Measurements from ENCODE around the gene FAM81A. TPM values are rescaled to one million over a fixed set of nuclear protein-coding genes. Genes with fewer than 3 reads are reported as not detected.

FAM81A gene
- total and polyA plus RNA-seq, 8 donors, result 1.9 to 5.0 (median 3.2) TPM

GRCh38 chr15:59561547-59561946 is 123.6 kb downstream of the FAM81A start:
- DNase-seq (no peak), ATAC-seq (no peak)
- no peak overlapping the region for H3K27ac ChIP-seq
- no peaks in the 10 kb centered on the region for H3K27me3 ChIP-seq
- H3K9me3 ChIP-seq, result peaks cover 0 to 9% of the 10 kb centered on the region in 2 donors
- no peak overlapping the region for H3K4me3 ChIP-seq
- TF ChIP-seq, protein P1, sequence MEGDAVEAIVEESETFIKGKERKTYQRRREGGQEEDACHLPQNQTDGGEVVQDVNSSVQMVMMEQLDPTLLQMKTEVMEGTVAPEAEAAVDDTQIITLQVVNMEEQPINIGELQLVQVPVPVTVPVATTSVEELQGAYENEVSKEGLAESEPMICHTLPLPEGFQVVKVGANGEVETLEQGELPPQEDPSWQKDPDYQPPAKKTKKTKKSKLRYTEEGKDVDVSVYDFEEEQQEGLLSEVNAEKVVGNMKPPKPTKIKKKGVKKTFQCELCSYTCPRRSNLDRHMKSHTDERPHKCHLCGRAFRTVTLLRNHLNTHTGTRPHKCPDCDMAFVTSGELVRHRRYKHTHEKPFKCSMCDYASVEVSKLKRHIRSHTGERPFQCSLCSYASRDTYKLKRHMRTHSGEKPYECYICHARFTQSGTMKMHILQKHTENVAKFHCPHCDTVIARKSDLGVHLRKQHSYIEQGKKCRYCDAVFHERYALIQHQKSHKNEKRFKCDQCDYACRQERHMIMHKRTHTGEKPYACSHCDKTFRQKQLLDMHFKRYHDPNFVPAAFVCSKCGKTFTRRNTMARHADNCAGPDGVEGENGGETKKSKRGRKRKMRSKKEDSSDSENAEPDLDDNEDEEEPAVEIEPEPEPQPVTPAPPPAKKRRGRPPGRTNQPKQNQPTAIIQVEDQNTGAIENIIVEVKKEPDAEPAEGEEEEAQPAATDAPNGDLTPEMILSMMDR (IDR thresholded peaks at IDR 0.05), result no peak
- no peaks in the 10 kb centered on the region for H3K36me3 ChIP-seq
- no peaks in the 10 kb centered on the region for H3K4me1 ChIP-seq
- intact Hi-C loops (cut with DNase I), result no loop called here

- TF ChIP-seq, protein P1 (IDR thresholded peaks at IDR 0.05), result no peak
- Histone ChIP-seq H3K27me3 (no peaks in the 10 kb centered on the region), H3K27ac (no peak overlapping the region), H3K4me1 (no peaks in the 10 kb centered on the region), H3K9me3 (peaks cover 0 to 9% of the 10 kb centered on the region in 2 donors), H3K4me3 (no peak overlapping the region), H3K36me3 (no peaks in the 10 kb centered on the region)
- ATAC-seq (no peak), DNase-seq (no peak)
- intact Hi-C loops (cut with DNase I), result no loop called here
These were observed 124.6 kb downstream of the FAM81A start for GRCh38 chr15:59562448-59563186.

- Histone ChIP-seq H3K4me3 (no peak overlapping the region), H3K9me3 (peaks cover 0 to 9% of the 10 kb centered on the region in 2 donors), H3K27ac (no peak overlapping the region), H3K36me3 (no peaks in the 10 kb centered on the region), H3K27me3 (no peaks in the 10 kb centered on the region), H3K4me1 (no peaks in the 10 kb centered on the region)
- TF ChIP-seq, protein P1 (IDR thresholded peaks at IDR 0.05), result no peak
- intact Hi-C loops (cut with DNase I), result no loop called here
- DNase-seq (no peak), ATAC-seq (no peak)
These were observed 127.3 kb downstream of the FAM81A start for GRCh38 chr15:59565299-59565698.

GRCh38 chr15:59567324-59567723 is 129.3 kb downstream of the FAM81A start:
- ATAC-seq (no peak), DNase-seq (no peak)
- intact Hi-C loops (cut with DNase I), result no loop called here
- no peak overlapping the region for H3K27ac ChIP-seq
- no peak overlapping the region for H3K4me3 ChIP-seq
- H3K4me1 ChIP-seq, result no peaks in the 10 kb centered on the region
- H3K27me3 ChIP-seq, result peaks cover 0 to 7% of the 10 kb centered on the region in 2 donors
- no peaks in the 10 kb centered on the region for H3K36me3 ChIP-seq
- peaks cover 0 to 9% of the 10 kb centered on the region in 2 donors for H3K9me3 ChIP-seq
- TF ChIP-seq, protein P1 (IDR thresholded peaks at IDR 0.05), result no peak

DNA sequence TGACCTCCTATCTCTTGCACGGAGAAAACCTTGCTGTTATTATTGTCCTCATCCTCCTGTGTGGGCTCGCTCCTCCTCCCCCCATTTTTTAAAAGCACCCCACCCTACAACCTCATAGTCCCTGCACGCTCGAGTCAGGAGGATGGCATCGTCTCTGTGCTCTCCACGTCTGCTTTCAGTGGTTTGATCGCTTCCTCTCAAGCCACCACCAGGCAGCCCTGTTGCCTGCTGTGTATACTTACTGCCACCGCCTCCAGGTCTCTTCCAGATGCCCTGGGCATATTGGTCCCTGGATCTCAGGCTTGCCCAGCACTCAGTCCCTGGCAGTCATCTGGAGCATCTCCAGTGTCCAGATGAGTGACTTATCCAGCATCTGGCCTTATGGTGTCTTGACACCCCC is 131.5 kb downstream of the FAM81A start:
- ATAC-seq, result no peak
- intact Hi-C loops (cut with DNase I), result no loop called here
- Histone ChIP-seq H3K27me3 (peaks cover 0 to 12% of the 10 kb centered on the region in 2 donors), H3K36me3 (no peaks in the 10 kb centered on the region), H3K27ac (no peak overlapping the region), H3K9me3 (peaks cover 0 to 9% of the 10 kb centered on the region in 2 donors), H3K4me3 (no peak overlapping the region), H3K4me1 (no peaks in the 10 kb centered on the region)
- DNase-seq, result no peak
- TF ChIP-seq, protein P1 (IDR thresholded peaks at IDR 0.05), result no peak

Measured in left lung (tissue), 10 donors.